Lung (tissue), 12 donors: ENCODE results near the gene DBX1. TPM values are rescaled to one million over a fixed set of nuclear protein-coding genes. Genes with fewer than 3 reads are reported as not detected.

Experiments used
- ATAC-seq: fragments of 200-7000 bp; cut with Tn5 transposase; one replicate; pipeline ENCODE4 v1.9.1; 2020; ENCODE audit warnings: moderate number of reproducible peaks; ENCODE audit not compliant: insufficient read depth, low FRiP score
- DNase-seq, 3 donors: peaks; one replicate each; pipeline ENCODE4 v3.0.0-alpha.2; 2013 to 2017
- H3K27ac ChIP-seq, 2 donors: one replicate each; pipeline ENCODE4 v1.5.1; 2013; ENCODE audit warnings: mild to moderate bottlenecking in 2 of 2, moderate library complexity in 2 of 2, control low read depth in 1 of 2, inconsistent platforms in 1 of 2, low read depth in 1 of 2, low read length in 1 of 2
- H3K27me3 ChIP-seq, 3 donors: one replicate each; pipeline ENCODE4 v1.5.1; 2013; ENCODE audit warnings: low read length in 2 of 3; ENCODE audit not compliant: control insufficient read depth in 3 of 3, insufficient read depth in 3 of 3
- H3K36me3 ChIP-seq, 4 donors: one replicate each; pipeline ENCODE4 v1.5.1; 2013; ENCODE audit warnings: low read length in 4 of 4, mild to moderate bottlenecking in 1 of 4, moderate library complexity in 1 of 4; ENCODE audit not compliant: control insufficient read depth in 4 of 4, insufficient read depth in 4 of 4
- H3K4me1 ChIP-seq, 5 donors: one replicate each; pipeline ENCODE4 v1.5.1; 2013; ENCODE audit warnings: low read length in 5 of 5, mild to moderate bottlenecking in 2 of 5, moderate library complexity in 1 of 5; ENCODE audit not compliant: control insufficient read depth in 5 of 5, insufficient read depth in 5 of 5
- H3K4me3 ChIP-seq: one replicate; pipeline ENCODE4 v1.5.1; 2013; ENCODE audit warnings: mild to moderate bottlenecking, control low read depth, moderate library complexity
- H3K9ac ChIP-seq, 2 donors: one replicate each; pipeline ENCODE4 v1.5.1; 2013; ENCODE audit warnings: low read length in 2 of 2, control low read depth in 1 of 2; ENCODE audit not compliant: insufficient read depth in 1 of 2
- H3K9me3 ChIP-seq, 4 donors: one replicate each; pipeline ENCODE4 v1.5.1; 2013; ENCODE audit warnings: low read length in 3 of 4, mild to moderate bottlenecking in 1 of 4, moderate library complexity in 1 of 4; ENCODE audit not compliant: control insufficient read depth in 4 of 4, insufficient read depth in 3 of 4
- CTCF ChIP-seq: IDR thresholded peaks from 2 replicates; pipeline ENCODE4 v1.5.1; 2012; ENCODE audit warnings: mild to moderate bottlenecking; ENCODE audit errors: control extremely low read depth, extremely low read depth
- WGBS, 2 donors: extraction: QIAGEN DNeasy Blood & Tissue Kit; methylation state at CpG; one replicate each; pipeline ENCODE4 v1.1.7; 2013; 5-methylcytosine and 5-hydroxymethylcytosine counted together
- polyA plus RNA-seq, 2 donors: library from polyadenylated mRNA; stranded (reverse); fragments of 200-250 nt; gene quantifications; one replicate each; pipeline ENCODE4 v1.2.1, GENCODE V29; 2013
- total RNA-seq, 2 donors: library from RNA; depleted of rRNA in 1 of 2; stranded (reverse); fragments of >200 nt in 1 of 2; gene quantifications; one replicate each; pipeline ENCODE4 v1.2.1, GENCODE V29; 2014 to 2021
- donor health status: control.
- donor health status: control.
- donor health status: Bipolar disorder and iron deficiency.
- donor health status: healthy.
- donor health status: DM: yes; HTN: yes; CAD: no.

The DBX1 gene
- total and polyA plus RNA-seq, 4 donors, result not detected

GRCh38 chr11:20138707-20139106, 21.6 kb downstream of the DBX1 start:
- 81 to 85% methylated on average over 4 of the region's 4 CpGs for WGBS, 2 donors
- ATAC-seq (no peak), DNase-seq (no peak)
- no peak for TF ChIP-seq CTCF
- Histone ChIP-seq H3K9me3 (no peaks in the 10 kb centered on the region), H3K4me3 (no peak overlapping the region), H3K27ac (no peak overlapping the region), H3K9ac (no peak overlapping the region), H3K36me3 (no peaks in the 10 kb centered on the region), H3K27me3 (peaks cover 0 to 17% (median 0%) of the 10 kb centered on the region in 3 donors), H3K4me1 (no peaks in the 10 kb centered on the region)

- no peak overlapping the region for H3K9ac ChIP-seq
- peaks cover 0 to 11% (median 5%) of the 10 kb centered on the region in 3 donors for H3K27me3 ChIP-seq
- no peaks in the 10 kb centered on the region for H3K36me3 ChIP-seq
- no peak for TF ChIP-seq CTCF
- H3K27ac ChIP-seq, result no peak overlapping the region
- ATAC-seq (no peak), DNase-seq (no peak)
- H3K4me1 ChIP-seq, result no peaks in the 10 kb centered on the region
- H3K4me3 ChIP-seq, result no peak overlapping the region
- no peaks in the 10 kb centered on the region for H3K9me3 ChIP-seq
Observed at GRCh38 chr11:20137637-20138036, 22.6 kb downstream of the DBX1 start.

GRCh38 chr11:20134991-20135736, 25.1 kb downstream of the DBX1 start:
- Histone ChIP-seq H3K4me3 (no peak overlapping the region), H3K36me3 (no peaks in the 10 kb centered on the region), H3K9ac (no peak overlapping the region), H3K27ac (no peak overlapping the region), H3K9me3 (no peaks in the 10 kb centered on the region), H3K4me1 (peaks cover 0 to 7% (median 0%) of the 10 kb centered on the region in 5 donors), H3K27me3 (peaks cover 0 to 13% (median 13%) of the 10 kb centered on the region in 3 donors)
- TF ChIP-seq CTCF, result no peak
- DNase-seq (no peak), ATAC-seq (no peak)
- 80 to 93% methylated on average over 5 of the region's 5 CpGs for WGBS, 2 donors

GRCh38 chr11:20132667-20133039, 27.6 kb downstream of the DBX1 start:
- Histone ChIP-seq H3K4me3 (no peak overlapping the region), H3K27ac (no peak overlapping the region), H3K9me3 (no peaks in the 10 kb centered on the region), H3K9ac (no peak overlapping the region), H3K27me3 (peaks cover 0 to 13% (median 8%) of the 10 kb centered on the region in 3 donors), H3K4me1 (peaks cover 0 to 7% (median 0%) of the 10 kb centered on the region in 5 donors), H3K36me3 (no peaks in the 10 kb centered on the region)
- ATAC-seq (no peak), DNase-seq (no peak)
- no peak for TF ChIP-seq CTCF
- WGBS, 2 donors, result 45 to 47% methylated on average over 8 of the region's 8 CpGs
